Measurements from ENCODE around the gene PRMT7. TPM values are rescaled to one million over a fixed set of nuclear protein-coding genes. Genes with fewer than 3 reads are reported as not detected.

Gene PRMT7
- total RNA-seq, 3 donors from 2014 or later = 38.4 to 53.4 (median 41.0) TPM

GRCh38 chr16:68404736-68405345 lies 94.0 kb downstream of the PRMT7 start:
- intact Hi-C loops (cut with DNase I; ENCODE audit: low total_unique reads) = no loop called here
- H3K4me1 ChIP-seq = no peaks in the 10 kb centered on the region
- peak overlapping the region in 1 of 2 donors; percentile 22 for H3K27ac ChIP-seq
- H3K9me3 ChIP-seq = no peaks in the 10 kb centered on the region
- no peak overlapping the region for H3K4me3 ChIP-seq
- DNase-seq (ENCODE audit: low spot score in 2 of 2) = peak in 1 of 2 donors; percentile 20
- TF ChIP-seq CTCF (IDR thresholded peaks at IDR 0.05) = no peak
- TF ChIP-seq POLR2AphosphoS5 (IDR thresholded peaks at IDR 0.05) = no peak
- H3K36me3 ChIP-seq = no peaks in the 10 kb centered on the region
- no peaks in the 10 kb centered on the region for H3K27me3 ChIP-seq

- no peak for DNase-seq (ENCODE audit: low spot score in 2 of 2)
- H3K4me3 ChIP-seq = no peak overlapping the region
Observed at GRCh38 chr16:68406458-68407152, 95.8 kb downstream of the PRMT7 start.

More at GRCh38 chr16:68406458-68407152, 95.8 kb downstream of the PRMT7 start:
- H3K9me3 ChIP-seq = no peaks in the 10 kb centered on the region
- no peaks in the 10 kb centered on the region for H3K4me1 ChIP-seq
- H3K36me3 ChIP-seq = no peaks in the 10 kb centered on the region
- no peaks in the 10 kb centered on the region for H3K27me3 ChIP-seq
- H3K27ac ChIP-seq = peak overlapping the region in 1 of 2 donors; percentile 9
- TF ChIP-seq POLR2AphosphoS5 (IDR thresholded peaks at IDR 0.05) = no peak
- TF ChIP-seq POLR2A (IDR thresholded peaks at IDR 0.05) = no peak
- TF ChIP-seq CTCF (IDR thresholded peaks at IDR 0.05) = no peak
- intact Hi-C loops (cut with DNase I; ENCODE audit: low total_unique reads) = no loop called here

Other genes starting within 250 kb of the PRMT7 start
- gene NFATC3, start 225.6 kb upstream of the PRMT7 start, total RNA-seq = 10 to 100 TPM; 52.0 to 64.2 (median 60.6) TPM
- gene ESRP2, start 74.9 kb upstream of the PRMT7 start, total RNA-seq = 10 to 100 TPM in 2 of 3 donors, under 1 TPM in 1; 0.80 to 58.0 (median 26.5) TPM
- 10 to 100 TPM; 15.4 to 34.7 (median 19.8) TPM for gene PLA2G15, start 65.6 kb upstream of the PRMT7 start, total RNA-seq
- 100 to 1,000 TPM in 1 of 3 donors, 10 to 100 TPM in 2; 43.2 to 284 (median 65.2) TPM for gene SLC7A6, start 46.5 kb upstream of the PRMT7 start, total RNA-seq
- gene SLC7A6OS, start 73 bp upstream of the PRMT7 start, total RNA-seq = 10 to 100 TPM; 16.4 to 18.6 (median 16.5) TPM
- 10 to 100 TPM in 1 of 3 donors, 1 to 10 TPM in 1, under 1 TPM in 1; under 0.01 to 15.4 (median 2.9) TPM for gene SMPD3, start 137.5 kb downstream of the PRMT7 start, total RNA-seq
- 10 to 100 TPM; 35.7 to 40.6 (median 40.3) TPM for gene ZFP90, start 228.3 kb downstream of the PRMT7 start, total RNA-seq